ENCODE results near the gene FNBP1. TPM values are rescaled to one million over a fixed set of nuclear protein-coding genes. Genes with fewer than 3 reads are reported as not detected.

FNBP1 gene
- total and polyA plus RNA-seq, 2 experiments from 2014 or later: 26.6 to 28.8 TPM

- H3K4me1 ChIP-seq (ENCODE audit: insufficient read depth): no peaks in the 10 kb centered on the region
Measured at GRCh38 chr9:129979071-129979745, 63.8 kb downstream of the FNBP1 start.

More at GRCh38 chr9:129979071-129979745, 63.8 kb downstream of the FNBP1 start:
- no peaks in the 10 kb centered on the region for H3K4me1 Mint-ChIP-seq
- H3K27me3 Mint-ChIP-seq (ENCODE audit: insufficient read depth, low read depth, poor library complexity): no peaks in the 10 kb centered on the region
- H3K9me2 ChIP-seq (ENCODE audit: insufficient read depth): no peaks in the 10 kb centered on the region
- no peak overlapping the region for H3K27ac Mint-ChIP-seq
- H3F3A ChIP-seq (replicated peaks; ENCODE audit: low read depth): no peaks in the 10 kb centered on the region
- peaks cover 4% of the 10 kb centered on the region; the same call in 1 of the 2 replicates for H4K20me1 ChIP-seq (replicated peaks; ENCODE audit: insufficient read depth)
- H3K79me2 ChIP-seq (replicated peaks; ENCODE audit: insufficient read depth): no peaks in the 10 kb centered on the region; the same call in 1 of the 2 replicates
- no peak overlapping the region for H3K4me2 ChIP-seq
- no peak for TF ChIP-seq JUNB (IDR thresholded peaks at IDR 0.05; ENCODE audit: unreplicated experiment)
- TF ChIP-seq EZH2 (IDR thresholded peaks at IDR 0.05; ENCODE audit: low read depth, unreplicated experiment): no peak
- no peak for TF ChIP-seq EZH2phosphoT487 (IDR thresholded peaks at IDR 0.05; ENCODE audit: unreplicated experiment)
- TF ChIP-seq REST (IDR thresholded peaks at IDR 0.05; ENCODE audit: unreplicated experiment): no peak
- TF ChIP-seq ETS1 (IDR thresholded peaks at IDR 0.05): no peak
- TF ChIP-seq ZNF462 (CRISPR knock-in tag; IDR thresholded peaks at IDR 0.05): no peak
- H3K36me3 Mint-ChIP-seq (ENCODE audit: low read depth): peaks cover 7% of the 10 kb centered on the region
- no peak for DNase-seq (ENCODE audit: low spot score)
- H3K27ac ChIP-seq (ENCODE audit: low read depth): no peak overlapping the region
- no peak overlapping the region for H2AFZ ChIP-seq
- peaks cover 6% of the 10 kb centered on the region; the same call in 1 of the 2 replicates for H3K36me3 ChIP-seq (ENCODE audit: insufficient read depth)
- ATAC-seq: no peak
- H3K27me3 ChIP-seq (ENCODE audit: insufficient read depth): no peaks in the 10 kb centered on the region
- no peak overlapping the region for H3K4me3 Mint-ChIP-seq
- no peak overlapping the region for H3K4me3 ChIP-seq
- no peaks in the 10 kb centered on the region for H3K9me3 Mint-ChIP-seq
